Immature natural killer cell (primary cell): ENCODE measurements around the gene RPA1. TPM values are rescaled to one million over a fixed set of nuclear protein-coding genes. Genes with fewer than 3 reads are reported as not detected.
"Not testable (repeated sequence)": the region's sequence is repeated elsewhere in the genome, so short reads cannot be mapped to it uniquely, and the experiment has no call there.

Experiments
- DNase-seq, 3 donors: peaks; one replicate each; pipeline ENCODE4 v3.0.0; 2022; ENCODE audit warnings: mixed read lengths in 1 of 3
- H3K27ac Mint-ChIP-seq, 6 donors: one replicate each; pipeline ENCODE4 v1.8.0; 2020; ENCODE audit warnings: mixed read lengths in 6 of 6, mild to moderate bottlenecking in 5 of 6, inconsistent platforms in 4 of 6, moderate library complexity in 3 of 6
- H3K27me3 Mint-ChIP-seq, 3 donors: one replicate each; pipeline ENCODE4 v1.8.0; 2020 to 2021; ENCODE audit warnings: low read depth in 3 of 3, mild to moderate bottlenecking in 3 of 3, mixed read lengths in 3 of 3, moderate library complexity in 3 of 3, inconsistent platforms in 1 of 3
- H3K36me3 Mint-ChIP-seq, 3 donors: one replicate each; pipeline ENCODE4 v1.8.0; 2020; ENCODE audit warnings: mixed read lengths in 3 of 3, inconsistent platforms in 2 of 3, mild to moderate bottlenecking in 2 of 3
- H3K4me1 Mint-ChIP-seq, 2 donors: one replicate each; pipeline ENCODE4 v1.8.0; 2020; ENCODE audit warnings: inconsistent platforms in 2 of 2, mild to moderate bottlenecking in 2 of 2, mixed read lengths in 2 of 2, moderate library complexity in 1 of 2
- H3K4me3 Mint-ChIP-seq, 5 donors: one replicate each; pipeline ENCODE4 v1.8.0; 2020; ENCODE audit warnings: mild to moderate bottlenecking in 5 of 5, mixed read lengths in 5 of 5, inconsistent platforms in 3 of 5, moderate library complexity in 3 of 5
- H3K9me3 Mint-ChIP-seq, 6 donors: one replicate each; pipeline ENCODE4 v1.8.0; 2020; ENCODE audit warnings: mild to moderate bottlenecking in 6 of 6, mixed read lengths in 6 of 6, inconsistent platforms in 4 of 6, moderate library complexity in 3 of 6
- polyA plus RNA-seq, 3 donors: library from polyadenylated mRNA; unstranded; fragments of 300-500 nt; fragmentation: Illumina TruSeq; gene quantifications; one replicate each; pipeline ENCODE4 v1.2.3, GENCODE V29; 2021

Gene RPA1
- polyA plus RNA-seq, 3 donors from 2014 or later, result 82.6 to 102 (median 89.4) TPM

- Mint-ChIP-seq H3K4me1 (peaks cover 8 to 18% of the 10 kb centered on the region in 2 donors), H3K27me3 (no peaks in the 10 kb centered on the region), H3K9me3 (no peaks in the 10 kb centered on the region), H3K27ac (no peak overlapping the region), H3K4me3 (no peak overlapping the region), H3K36me3 (peaks cover 8 to 24% (median 16%) of the 10 kb centered on the region in 3 donors)
- no peak for DNase-seq
Observed at GRCh38 chr17:1839516-1839915, 9.7 kb downstream of the RPA1 start.

GRCh38 chr17:1843947-1844346 lies 14.1 kb downstream of the RPA1 start:
- peaks cover 2 to 8% of the 10 kb centered on the region in 2 donors for H3K4me1 Mint-ChIP-seq
- peaks cover 16 to 44% (median 31%) of the 10 kb centered on the region in 3 donors for H3K36me3 Mint-ChIP-seq
- no peak overlapping the region for H3K4me3 Mint-ChIP-seq
- no peak for DNase-seq
- no peak overlapping the region for H3K27ac Mint-ChIP-seq
- H3K27me3 Mint-ChIP-seq, result no peaks in the 10 kb centered on the region
- no peaks in the 10 kb centered on the region for H3K9me3 Mint-ChIP-seq

GRCh38 chr17:1847191-1847590 lies 17.4 kb downstream of the RPA1 start:
- no peaks in the 10 kb centered on the region for H3K9me3 Mint-ChIP-seq
- peaks cover 0 to 1% (median 0%) of the 10 kb centered on the region in 3 donors for H3K27me3 Mint-ChIP-seq
- DNase-seq, result no peak
- H3K4me1 Mint-ChIP-seq, result no peaks in the 10 kb centered on the region
- no peak overlapping the region for H3K4me3 Mint-ChIP-seq
- peaks cover 19 to 55% (median 34%) of the 10 kb centered on the region in 3 donors for H3K36me3 Mint-ChIP-seq
- H3K27ac Mint-ChIP-seq, result peak overlapping the region in 2 of 6 donors; percentile 31 to 37

GRCh38 chr17:1852327-1852726 lies 22.5 kb downstream of the RPA1 start:
- no peak for DNase-seq
- H3K36me3 Mint-ChIP-seq, result peaks cover 13 to 50% (median 20%) of the 10 kb centered on the region in 3 donors
- H3K4me1 Mint-ChIP-seq, result no peaks in the 10 kb centered on the region
- H3K27ac Mint-ChIP-seq, result peak overlapping the region in 3 of 6 donors; percentile 2 to 56 (median 14)
- H3K4me3 Mint-ChIP-seq, result no peak overlapping the region
- no peaks in the 10 kb centered on the region for H3K9me3 Mint-ChIP-seq
- peaks cover 0 to 2% (median 1%) of the 10 kb centered on the region in 3 donors for H3K27me3 Mint-ChIP-seq

- Mint-ChIP-seq H3K27me3 (peaks cover 0 to 2% (median 1%) of the 10 kb centered on the region in 3 donors), H3K4me1 (no peaks in the 10 kb centered on the region), H3K4me3 (no peak overlapping the region), H3K27ac (no peak overlapping the region), H3K9me3 (no peaks in the 10 kb centered on the region), H3K36me3 (peaks cover 9 to 42% (median 16%) of the 10 kb centered on the region in 3 donors)
- DNase-seq, result no peak
Observed at GRCh38 chr17:1853698-1854097, 23.9 kb downstream of the RPA1 start.

GRCh38 chr17:1856462-1856861 lies 26.7 kb downstream of the RPA1 start:
- H3K4me1 Mint-ChIP-seq, H3K4me3 Mint-ChIP-seq, H3K9me3 Mint-ChIP-seq, H3K27me3 Mint-ChIP-seq, DNase-seq: not testable (repeated sequence)
- Mint-ChIP-seq H3K27ac (peak overlapping the region in 1 of 6 donors; percentile 63), H3K36me3 (peaks cover 13 to 45% (median 13%) of the 10 kb centered on the region in 3 donors)

- peaks cover 0 to 2% (median 0%) of the 10 kb centered on the region in 3 donors for H3K27me3 Mint-ChIP-seq
- H3K4me1 Mint-ChIP-seq, result no peaks in the 10 kb centered on the region
- H3K36me3 Mint-ChIP-seq, result peaks cover 3 to 13% (median 4%) of the 10 kb centered on the region in 3 donors
- H3K4me3 Mint-ChIP-seq, result no peak overlapping the region
- H3K9me3 Mint-ChIP-seq, result no peaks in the 10 kb centered on the region
- H3K27ac Mint-ChIP-seq, result no peak overlapping the region
- DNase-seq, result no peak
Observed at GRCh38 chr17:1860978-1861377, 31.2 kb downstream of the RPA1 start.

GRCh38 chr17:1861391-1862010 lies 31.7 kb downstream of the RPA1 start:
- Mint-ChIP-seq H3K4me1 (no peaks in the 10 kb centered on the region), H3K4me3 (no peak overlapping the region), H3K36me3 (peaks cover 3 to 13% (median 4%) of the 10 kb centered on the region in 3 donors), H3K9me3 (no peaks in the 10 kb centered on the region), H3K27ac (no peak overlapping the region), H3K27me3 (peaks cover 0 to 2% (median 0%) of the 10 kb centered on the region in 3 donors)
- no peak for DNase-seq

GRCh38 chr17:1865252-1866037 lies 35.6 kb downstream of the RPA1 start:
- Mint-ChIP-seq H3K9me3 (no peaks in the 10 kb centered on the region), H3K36me3 (peaks cover 0 to 14% (median 8%) of the 10 kb centered on the region in 3 donors), H3K27me3 (peaks cover 0 to 2% (median 1%) of the 10 kb centered on the region in 3 donors), H3K27ac (no peak overlapping the region), H3K4me3 (no peak overlapping the region), H3K4me1 (peaks cover 7 to 10% of the 10 kb centered on the region in 2 donors)
- DNase-seq, result peak; percentile 49 to 62 (median 54)

GRCh38 chr17:1867307-1867706 lies 37.5 kb downstream of the RPA1 start:
- peaks cover 23 to 27% of the 10 kb centered on the region in 2 donors for H3K4me1 Mint-ChIP-seq
- no peak overlapping the region for H3K4me3 Mint-ChIP-seq
- H3K27me3 Mint-ChIP-seq, result peaks cover 0 to 2% (median 1%) of the 10 kb centered on the region in 3 donors
- DNase-seq, result no peak
- H3K27ac Mint-ChIP-seq, result no peak overlapping the region
- no peaks in the 10 kb centered on the region for H3K9me3 Mint-ChIP-seq
- H3K36me3 Mint-ChIP-seq, result peaks cover 0 to 8% (median 6%) of the 10 kb centered on the region in 3 donors

- no peak overlapping the region for H3K4me3 Mint-ChIP-seq
- H3K27me3 Mint-ChIP-seq, result peaks cover 0 to 2% (median 1%) of the 10 kb centered on the region in 3 donors
- peaks cover 0 to 12% (median 6%) of the 10 kb centered on the region in 3 donors for H3K36me3 Mint-ChIP-seq
- no peaks in the 10 kb centered on the region for H3K9me3 Mint-ChIP-seq
- DNase-seq, result no peak
- peaks cover 23 to 31% of the 10 kb centered on the region in 2 donors for H3K4me1 Mint-ChIP-seq
- H3K27ac Mint-ChIP-seq, result peak overlapping the region in 1 of 6 donors; percentile 2
Observed at GRCh38 chr17:1868090-1868489, 38.3 kb downstream of the RPA1 start.

- peak overlapping the region; percentile 8 to 63 (median 54) for H3K27ac Mint-ChIP-seq
- H3K4me1 Mint-ChIP-seq, result peaks cover 23 to 35% of the 10 kb centered on the region in 2 donors
- peaks cover 14 to 30% (median 21%) of the 10 kb centered on the region in 3 donors for H3K36me3 Mint-ChIP-seq
- peak; percentile 13 to 20 (median 14) for DNase-seq
- peak overlapping the region; percentile 4 to 56 (median 42) for H3K4me3 Mint-ChIP-seq
- H3K9me3 Mint-ChIP-seq, result no peaks in the 10 kb centered on the region
- H3K27me3 Mint-ChIP-seq, result peaks cover 0 to 2% (median 1%) of the 10 kb centered on the region in 3 donors
Observed at GRCh38 chr17:1870592-1870991, 40.8 kb downstream of the RPA1 start.

GRCh38 chr17:1871756-1872155 lies 42.0 kb downstream of the RPA1 start:
- H3K27me3 Mint-ChIP-seq, result peaks cover 0 to 2% (median 1%) of the 10 kb centered on the region in 3 donors
- H3K9me3 Mint-ChIP-seq, result no peaks in the 10 kb centered on the region
- H3K27ac Mint-ChIP-seq, result peak overlapping the region in 4 of 6 donors; percentile 19 to 80 (median 65)
- no peak for DNase-seq
- H3K4me1 Mint-ChIP-seq, result peaks cover 23 to 35% of the 10 kb centered on the region in 2 donors
- H3K4me3 Mint-ChIP-seq, result peak overlapping the region; percentile 26 to 45 (median 28)
- H3K36me3 Mint-ChIP-seq, result peaks cover 17 to 31% (median 24%) of the 10 kb centered on the region in 3 donors

GRCh38 chr17:1872254-1872653 lies 42.4 kb downstream of the RPA1 start:
- H3K9me3 Mint-ChIP-seq, result no peaks in the 10 kb centered on the region
- peaks cover 23 to 35% of the 10 kb centered on the region in 2 donors for H3K4me1 Mint-ChIP-seq
- peaks cover 0 to 2% (median 1%) of the 10 kb centered on the region in 3 donors for H3K27me3 Mint-ChIP-seq
- no peak overlapping the region for H3K4me3 Mint-ChIP-seq
- peaks cover 22 to 31% (median 24%) of the 10 kb centered on the region in 3 donors for H3K36me3 Mint-ChIP-seq
- H3K27ac Mint-ChIP-seq, result no peak overlapping the region
- DNase-seq, result no peak
